HG02884 (cell line): ENCODE data around the gene LRRC1.
"Not testable (repeated sequence)": the region's sequence is repeated elsewhere in the genome, so short reads cannot be mapped to it uniquely, and the experiment has no call there.

Experiments
- ATAC-seq: cut with Tn5 transposase; IDR thresholded peaks from one replicate; pipeline ENCODE4 v1.9.1; 2021; ENCODE audit warnings: mild to moderate bottlenecking, moderate library complexity; ENCODE audit not compliant: unreplicated experiment

LRRC1 gene

DNA sequence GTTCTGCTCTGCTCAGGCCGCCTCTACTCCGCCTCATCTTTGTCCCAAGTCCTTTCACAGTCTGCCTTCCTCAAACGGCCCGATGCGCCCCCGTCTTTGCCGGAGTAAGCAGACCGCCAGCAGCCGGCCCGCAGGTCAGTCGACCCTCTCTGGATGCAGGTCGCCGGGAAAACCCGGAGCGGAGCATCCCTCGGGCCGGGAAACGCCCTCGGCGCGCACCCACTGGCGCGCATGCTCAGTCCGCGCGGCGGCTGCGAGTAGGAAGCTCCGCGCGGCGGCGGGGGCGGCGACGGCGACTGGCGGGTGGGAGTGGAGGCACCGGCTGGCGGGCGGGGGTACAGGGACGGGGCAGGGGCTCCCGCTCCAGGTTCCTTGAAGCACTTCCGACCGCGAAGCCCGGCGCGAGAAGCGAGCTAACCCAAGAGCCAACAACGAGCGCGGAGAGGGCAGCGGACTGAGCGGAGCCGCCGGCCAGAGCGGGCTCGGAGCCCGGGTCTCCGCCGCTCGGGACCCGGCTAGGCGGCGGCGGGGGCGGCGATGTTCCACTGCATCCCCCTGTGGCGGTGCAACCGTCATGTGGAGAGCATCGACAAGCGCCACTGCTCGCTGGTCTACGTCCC lies at the start of gene LRRC1:
Gene LRRC1 (plus strand): TSS at position 286 of the 620 bp plus-strand sequence. CDS start 252 bp downstream, at position 538.
- ATAC-seq = peak; percentile 67

DNA sequence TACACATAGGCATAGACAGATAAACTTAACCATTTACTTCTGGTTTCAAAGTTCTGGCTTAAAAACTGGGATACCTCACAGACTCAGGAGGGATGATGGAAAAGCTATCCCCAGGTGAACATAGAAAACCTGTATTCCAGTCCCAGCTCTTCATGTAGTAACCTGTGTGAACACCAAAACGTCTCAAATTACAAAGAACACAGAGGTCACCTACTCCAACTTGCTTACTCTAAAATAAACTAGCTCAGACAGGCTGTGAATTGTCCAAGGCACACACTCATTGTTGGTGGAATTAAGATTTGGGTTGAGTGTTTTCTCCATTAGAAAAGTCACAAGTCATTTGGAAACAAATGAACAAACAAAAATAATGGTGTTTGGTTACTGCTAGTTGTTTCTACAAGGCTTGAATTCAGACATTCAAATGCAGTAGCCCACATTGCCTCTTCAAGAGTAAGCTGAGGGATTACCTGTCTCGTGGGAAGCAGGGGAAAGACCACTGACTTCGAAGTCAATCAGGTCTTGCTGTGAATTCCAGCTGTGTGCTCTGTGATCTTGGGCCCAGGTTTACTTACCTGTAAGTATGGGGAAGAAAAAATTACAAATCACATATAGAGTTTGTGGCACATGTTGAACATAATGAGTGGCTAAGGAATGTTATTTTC lies 48.2 kb upstream of the LRRC1 start:
- no peak for ATAC-seq

DNA sequence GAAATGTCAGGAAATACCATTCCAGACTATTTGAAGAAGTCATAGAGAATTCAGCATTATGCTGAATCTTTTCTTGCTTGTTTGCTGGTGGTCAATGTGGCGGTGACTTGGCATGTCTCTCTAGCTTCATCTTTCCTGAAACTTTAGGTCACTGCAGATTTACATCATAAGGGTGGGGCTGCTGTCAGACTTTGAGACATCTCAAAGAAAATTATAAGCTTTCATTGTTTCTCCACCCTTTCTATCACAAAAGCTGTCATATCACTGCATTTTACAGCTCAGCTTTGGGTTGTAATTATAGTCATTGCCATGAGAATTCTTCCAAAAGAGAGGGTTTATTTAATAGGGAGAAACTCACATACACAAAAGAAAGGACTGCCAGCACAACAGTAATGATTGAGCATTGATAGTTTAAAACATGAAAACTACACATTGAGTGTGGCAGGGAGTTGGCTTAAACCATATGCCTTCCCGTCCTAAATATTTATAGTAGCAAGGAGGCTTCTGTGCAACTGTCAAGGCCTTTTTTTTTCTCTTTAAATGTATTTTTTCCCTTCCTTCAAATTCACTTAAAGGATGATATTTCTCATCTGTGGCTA lies 44.7 kb upstream of the LRRC1 start:
- ATAC-seq = no peak

DNA sequence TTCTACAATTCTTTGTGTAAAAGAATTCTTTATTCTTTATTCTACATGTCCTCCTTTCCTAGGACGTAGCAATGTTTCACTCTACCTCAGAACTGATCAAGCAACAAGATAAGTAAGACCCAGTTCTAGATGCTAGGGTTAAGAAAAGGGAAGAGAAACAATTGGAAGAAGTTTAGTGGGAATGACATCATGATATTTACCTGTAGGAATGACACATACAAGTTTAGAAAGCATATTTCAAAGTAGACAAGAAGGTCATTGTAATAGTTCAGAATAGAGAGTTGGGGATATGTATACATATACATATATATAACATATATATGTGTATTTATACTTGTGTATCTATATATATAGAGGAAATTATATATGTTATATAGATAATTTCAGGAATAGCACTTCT lies 43.4 kb upstream of the LRRC1 start:
- no peak for ATAC-seq

DNA sequence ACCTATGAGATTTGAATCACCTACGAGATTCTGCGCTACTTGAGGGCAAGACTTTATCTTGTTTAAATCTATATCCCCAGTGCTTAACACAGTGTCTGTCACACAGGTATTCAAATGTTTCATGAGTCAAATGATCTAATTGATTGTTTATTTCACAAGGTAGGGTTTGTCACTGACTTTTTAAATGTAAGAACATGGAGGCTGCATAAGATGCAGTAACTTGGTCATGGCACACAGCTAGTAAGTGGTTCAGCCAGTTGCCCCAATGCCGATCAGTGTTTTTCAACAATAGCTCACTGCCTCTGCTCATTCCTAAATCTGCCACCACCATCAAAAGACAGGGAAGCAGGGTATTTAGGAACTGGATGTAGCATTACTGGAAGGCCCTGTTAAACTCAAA lies 42.4 kb upstream of the LRRC1 start:
- ATAC-seq = no peak

DNA sequence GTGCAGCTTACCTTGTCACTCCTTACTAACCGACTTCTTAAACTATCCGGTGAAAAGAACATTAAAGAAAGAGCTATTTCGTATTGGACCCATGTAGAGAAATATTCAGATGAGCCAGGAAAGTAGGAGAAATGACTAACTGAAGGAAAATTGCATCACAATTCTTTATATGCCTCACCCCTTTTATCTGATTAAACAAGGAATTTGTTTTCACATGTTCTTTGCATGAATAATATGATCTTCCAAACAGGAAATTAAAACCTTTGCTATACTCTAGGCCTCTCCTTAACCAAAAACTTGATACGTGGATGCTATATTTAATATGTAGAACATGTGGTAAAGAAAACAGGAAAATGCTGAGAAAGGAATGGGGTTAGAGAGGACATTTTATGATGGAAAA lies 41.9 kb upstream of the LRRC1 start:
- ATAC-seq = no peak

DNA sequence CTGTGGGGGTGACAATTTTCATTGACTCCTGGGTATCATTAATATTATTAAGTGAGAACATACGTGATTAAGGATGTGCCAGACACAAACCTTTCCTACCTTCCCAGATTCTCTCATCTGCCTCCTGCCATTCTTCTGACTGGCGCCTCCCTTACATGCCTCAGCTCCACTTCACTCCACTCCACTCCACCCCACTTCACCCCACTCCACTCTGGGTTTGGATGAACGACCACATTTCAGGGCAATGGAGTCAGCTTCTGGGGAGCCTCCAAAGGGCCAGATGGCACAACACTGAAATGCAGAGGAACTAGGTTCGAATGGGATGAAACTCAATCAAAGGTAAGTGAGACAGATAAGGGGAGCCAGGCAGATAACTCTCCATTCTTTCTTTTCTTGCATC lies 40.5 kb upstream of the LRRC1 start:
- ATAC-seq = no peak

DNA sequence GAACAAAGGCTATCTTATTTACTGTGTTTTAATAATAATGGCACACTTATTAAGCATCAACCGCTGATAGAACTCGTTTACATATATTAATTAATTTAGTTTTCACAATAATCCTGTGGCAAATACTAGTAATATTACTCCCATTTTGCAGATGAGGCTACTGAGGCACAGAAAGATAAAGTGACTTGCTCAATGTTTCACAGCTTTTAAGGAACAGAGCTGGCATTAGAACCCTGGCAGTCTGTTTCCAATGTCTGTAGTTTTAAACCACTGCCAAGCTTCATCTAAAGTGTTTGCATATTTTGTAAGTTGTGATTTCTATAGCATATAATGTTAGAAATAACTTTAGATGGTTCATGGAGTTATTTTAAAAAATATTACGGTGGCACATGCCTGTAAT lies 38.4 kb upstream of the LRRC1 start:
- ATAC-seq = no peak

DNA sequence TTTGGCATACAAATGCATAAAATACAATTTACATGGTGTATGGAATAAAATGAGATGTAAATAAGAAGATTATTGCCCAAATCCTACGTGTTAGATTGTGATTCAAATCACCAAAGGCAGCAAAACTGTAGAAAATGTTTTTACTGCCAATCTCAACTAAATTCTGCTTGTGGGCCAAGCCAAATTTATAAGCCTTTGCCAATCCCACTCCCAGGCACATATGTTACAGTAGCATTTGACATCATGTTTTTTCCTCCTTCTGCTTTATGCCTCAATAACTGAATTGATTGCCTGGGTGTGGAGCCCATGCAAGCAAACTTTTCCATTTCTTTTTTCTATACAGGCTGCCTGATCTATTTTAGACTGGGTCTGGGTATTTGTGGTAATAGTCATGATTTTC lies 36.3 kb upstream of the LRRC1 start:
- no peak for ATAC-seq

DNA sequence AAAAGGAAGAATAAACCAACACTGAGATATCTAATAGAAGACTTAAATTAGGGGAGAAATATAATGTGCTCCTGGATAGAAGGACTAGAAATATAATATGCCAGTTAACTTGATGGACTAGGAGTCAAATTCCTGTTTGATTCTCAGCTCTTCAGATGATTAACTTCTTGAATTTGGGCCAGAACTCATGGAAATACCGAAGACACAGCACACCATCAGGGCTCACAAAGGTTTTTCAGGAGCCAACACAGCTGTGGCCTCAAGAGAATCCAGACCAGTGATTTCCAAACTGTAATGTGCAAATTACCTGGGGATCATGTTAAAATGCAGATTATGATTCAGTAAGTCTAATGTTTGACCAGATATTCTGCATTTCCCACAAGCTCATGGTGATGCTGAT lies 33.8 kb upstream of the LRRC1 start:
- no peak for ATAC-seq

DNA sequence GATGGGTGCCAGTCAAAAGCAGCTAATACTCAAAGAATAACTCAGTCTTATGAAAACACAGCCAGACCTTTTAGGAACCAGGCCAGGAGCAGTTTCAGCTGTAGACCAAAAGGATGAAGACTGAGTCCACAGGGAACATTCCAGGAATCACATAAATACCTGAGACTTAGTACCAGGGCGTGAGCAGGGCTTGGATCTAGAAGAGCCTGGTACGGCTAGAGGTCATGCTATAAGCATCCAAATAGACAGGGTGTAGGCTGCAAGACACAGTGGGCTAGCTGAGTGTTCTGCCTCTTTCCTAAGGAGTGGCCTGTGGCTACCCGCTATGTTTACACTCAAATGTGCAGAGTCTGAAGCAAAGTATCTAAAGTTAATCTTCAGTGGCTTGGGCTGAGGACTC lies 29.5 kb upstream of the LRRC1 start:
- no peak for ATAC-seq

DNA sequence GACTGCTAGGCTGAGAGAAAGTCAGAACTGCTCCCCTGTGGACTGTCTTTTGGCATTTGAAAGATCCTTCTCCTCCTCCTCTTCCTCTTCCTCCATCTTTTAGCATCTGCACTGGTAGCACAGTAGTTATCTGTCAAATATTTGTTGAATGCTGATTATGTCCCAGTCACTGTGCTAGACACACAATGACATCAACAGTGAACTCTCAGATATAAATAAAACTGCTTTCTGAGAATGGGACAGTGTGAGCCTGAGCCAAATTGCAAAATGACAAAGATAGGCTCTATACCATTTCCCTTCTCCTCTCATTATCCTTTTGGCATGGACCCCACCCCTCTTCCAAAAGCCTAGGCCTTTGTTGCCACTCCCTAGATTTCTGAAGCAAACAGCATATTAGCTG lies 27.9 kb upstream of the LRRC1 start:
- no peak for ATAC-seq

DNA sequence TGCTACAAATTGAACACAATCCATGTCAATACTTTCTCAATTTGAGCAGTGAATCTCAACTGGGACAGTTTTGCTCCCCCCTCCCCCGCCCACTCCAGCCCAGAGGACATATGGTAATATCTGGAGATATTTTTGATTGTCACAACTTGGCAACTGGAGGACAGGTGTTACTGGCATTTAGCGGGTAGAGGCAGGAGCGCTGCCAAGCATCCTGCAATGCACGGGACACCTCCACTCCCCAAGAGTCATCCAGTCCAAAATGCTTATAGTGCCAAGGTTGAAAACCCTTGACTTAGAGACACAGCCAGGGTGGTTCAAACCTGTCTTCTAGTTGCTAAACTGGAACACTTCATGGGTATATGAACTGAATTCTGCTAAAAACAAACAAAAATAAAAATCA lies 26.9 kb upstream of the LRRC1 start:
- no peak for ATAC-seq

DNA sequence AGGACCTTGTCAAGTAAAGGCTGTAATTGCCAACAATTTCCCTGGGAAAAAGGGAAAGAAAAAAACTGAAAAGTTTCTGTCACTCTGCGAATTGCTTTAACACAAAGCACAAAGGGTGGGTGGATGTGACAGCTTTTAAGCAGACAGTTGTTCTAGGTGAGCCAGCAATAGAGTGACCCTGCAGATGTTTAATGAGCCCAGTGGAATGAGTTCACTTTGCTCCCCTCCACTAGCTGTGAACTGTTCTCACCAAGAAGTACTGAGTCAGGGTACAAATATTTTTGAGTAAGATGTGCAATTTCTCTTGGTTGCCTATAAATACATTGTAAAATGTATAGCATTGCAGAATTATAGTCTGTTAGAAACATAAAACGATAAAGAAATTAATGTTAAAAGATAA lies 26.2 kb upstream of the LRRC1 start:
- ATAC-seq = no peak

DNA sequence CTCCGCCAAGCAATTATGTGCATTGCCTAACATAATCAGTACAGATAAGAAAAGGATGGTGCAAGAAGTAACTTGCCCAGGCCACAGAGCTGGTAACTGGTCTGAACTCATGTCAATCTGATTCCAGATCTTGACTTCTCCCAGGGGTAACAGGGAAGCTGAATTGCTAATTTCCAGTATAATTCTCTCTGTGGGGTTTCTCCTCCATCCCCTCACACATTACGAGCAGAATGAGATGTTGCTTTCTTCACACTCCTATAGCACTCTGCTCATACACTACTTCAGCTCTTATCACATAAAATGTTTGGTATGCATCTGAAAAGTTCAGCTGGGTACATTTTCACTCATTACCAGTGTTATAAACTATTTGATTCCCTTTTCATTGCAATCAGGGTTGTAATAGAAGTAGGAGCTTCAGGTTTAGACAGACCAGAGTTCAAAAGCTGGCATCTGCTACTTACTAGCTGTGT lies 24.0 kb upstream of the LRRC1 start:
- no peak for ATAC-seq

DNA sequence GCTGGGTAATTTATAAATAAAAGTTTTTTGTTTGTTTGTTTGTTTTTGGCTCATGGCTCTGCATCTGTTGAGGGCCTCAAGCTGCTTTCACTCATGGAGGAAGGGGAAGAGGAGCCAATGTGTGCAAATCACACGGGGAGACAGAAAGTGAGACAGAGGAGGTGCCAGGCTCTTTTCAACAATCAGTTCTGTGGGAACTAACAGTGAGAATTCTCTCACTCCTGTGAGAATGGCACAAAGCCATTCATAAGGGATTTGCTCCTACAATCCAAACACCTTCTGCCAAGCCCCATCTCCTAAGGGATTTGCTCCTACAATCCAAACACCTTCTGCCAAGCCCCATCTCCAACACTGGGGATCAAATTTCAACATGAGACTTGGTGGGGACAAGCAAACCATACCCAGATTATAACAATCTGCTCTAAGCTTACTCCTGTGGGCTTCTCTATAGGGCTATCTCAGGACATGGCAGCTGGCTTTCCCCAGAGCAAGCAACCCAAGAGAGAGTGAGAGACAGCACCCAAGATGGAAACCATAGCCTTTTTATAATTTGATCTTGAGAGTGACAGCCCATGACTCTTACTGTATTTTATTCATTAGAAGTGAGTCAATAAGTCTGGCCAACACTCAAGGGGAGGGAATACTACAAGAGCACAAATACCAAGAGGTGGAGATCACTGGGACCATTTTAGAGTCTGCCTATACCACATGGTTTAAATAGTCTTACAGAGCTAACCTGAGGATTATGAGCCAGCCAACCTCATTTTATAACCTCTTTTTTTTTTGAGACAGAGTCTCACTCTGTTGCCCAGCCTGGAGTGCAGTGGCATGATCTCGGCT lies 22.8 kb upstream of the LRRC1 start:
- no peak for ATAC-seq

DNA sequence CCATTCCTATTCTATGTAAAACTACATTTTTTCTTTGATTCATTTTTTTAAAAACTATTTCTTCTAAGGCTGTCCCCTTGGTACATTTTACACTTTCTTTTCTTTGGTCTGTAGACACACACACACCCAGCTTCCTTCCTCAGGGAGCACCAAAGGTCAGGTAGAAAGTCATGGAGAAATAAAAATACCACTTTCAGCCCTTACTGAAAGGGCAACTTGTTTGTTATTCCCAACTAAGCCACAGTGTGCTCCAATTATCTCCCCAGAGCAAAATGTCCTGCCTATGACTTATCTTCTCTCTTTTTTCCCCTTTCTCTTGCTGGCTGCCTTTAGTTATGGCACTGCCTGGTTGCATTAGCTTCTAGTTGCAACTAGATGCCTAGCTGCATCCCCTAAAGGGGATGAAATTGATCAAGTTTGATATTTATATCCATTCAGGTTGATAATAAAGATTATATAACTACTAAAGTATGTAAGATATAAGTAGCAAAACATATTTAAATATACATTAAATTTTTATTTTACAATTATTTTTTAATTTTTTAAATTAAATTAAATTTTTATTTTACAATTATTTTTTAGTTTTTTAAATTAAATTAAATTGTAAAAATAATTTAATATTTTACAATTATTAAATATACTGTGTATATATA lies 21.6 kb upstream of the LRRC1 start:
- ATAC-seq = no peak

DNA sequence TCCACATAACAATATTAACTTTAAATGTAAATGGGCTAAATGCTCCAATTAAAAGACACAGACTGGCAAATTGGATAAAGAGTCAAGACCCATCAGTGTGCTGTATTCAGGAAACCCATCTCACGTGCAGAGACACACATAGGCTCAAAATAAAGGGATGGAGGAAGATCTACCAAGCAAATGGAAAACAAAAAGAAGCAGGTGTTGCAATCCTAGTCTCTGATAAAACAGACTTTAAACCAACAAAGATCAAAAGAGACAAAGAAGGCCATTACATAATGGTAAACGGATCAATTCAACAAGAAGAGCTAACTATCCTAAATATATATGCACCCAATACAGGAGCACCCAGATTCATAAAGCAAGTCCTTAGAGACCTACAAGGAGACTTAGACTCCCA lies 18.7 kb upstream of the LRRC1 start:
- not testable (repeated sequence) for ATAC-seq

DNA sequence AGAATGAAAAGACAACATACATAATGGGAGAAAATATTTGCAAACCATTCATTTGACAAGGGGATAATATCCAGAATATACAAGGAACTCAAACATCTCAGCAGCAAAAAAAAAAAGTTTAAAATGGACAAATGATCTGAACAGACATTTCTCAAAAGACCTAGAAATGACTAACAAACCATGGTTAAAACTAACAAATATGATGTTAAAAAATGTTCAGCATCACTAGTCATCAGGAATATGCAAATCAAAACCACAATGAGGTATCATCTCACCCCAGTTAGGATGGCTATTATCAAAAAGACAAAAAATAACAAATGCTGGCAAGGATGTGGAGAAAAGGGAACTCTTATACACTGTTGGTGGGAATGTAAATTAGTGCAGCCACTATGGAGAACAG lies 9.8 kb upstream of the LRRC1 start:
- not testable (repeated sequence) for ATAC-seq

DNA sequence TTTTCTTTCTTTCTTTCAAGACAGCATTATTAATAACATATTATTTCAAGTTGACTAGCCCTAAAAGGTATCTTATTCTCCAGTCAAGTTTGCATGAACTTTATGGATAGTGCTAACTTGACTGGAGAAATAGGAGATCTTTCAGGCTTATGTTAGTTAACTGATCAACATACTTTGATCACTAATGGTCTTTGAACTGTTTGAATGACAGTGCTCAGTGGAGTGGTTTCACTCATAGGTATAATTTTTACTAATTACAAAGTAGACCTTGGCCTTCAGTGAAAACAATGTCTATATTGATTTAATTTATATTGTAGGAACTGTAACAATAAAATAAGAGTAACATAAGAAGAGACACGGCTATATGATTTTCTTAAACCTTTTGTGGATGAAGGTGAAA lies 8.0 kb upstream of the LRRC1 start:
- no peak for ATAC-seq

DNA sequence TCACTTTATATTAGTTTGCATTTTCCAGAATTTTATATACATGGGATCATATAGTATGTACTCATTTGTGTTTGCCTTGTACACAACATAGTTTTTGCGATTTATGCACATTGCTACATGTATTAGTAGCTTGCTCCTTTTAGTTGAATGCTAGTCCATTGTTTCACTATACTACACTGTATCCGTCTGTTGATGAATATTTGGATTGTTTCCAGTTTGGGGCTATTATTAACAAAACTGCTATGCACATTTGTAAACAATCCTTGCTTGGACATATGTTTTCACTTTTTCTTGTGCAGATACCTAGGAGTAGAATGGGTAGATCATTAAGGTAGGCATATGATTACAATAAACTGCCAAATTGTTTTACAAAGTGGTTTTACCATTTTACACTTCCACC lies 3.9 kb upstream of the LRRC1 start:
- ATAC-seq = no peak
